Measurements from ENCODE around the gene PCCA. TPM values are rescaled to one million over a fixed set of nuclear protein-coding genes. Genes with fewer than 3 reads are reported as not detected.

Gene PCCA
- total and polyA plus RNA-seq, 2 donors (not counting 1 experiment from before 2014, with no cell fraction given): 4.8 to 17.4 TPM

GRCh38 chr13:100442095-100442832 is 353.4 kb downstream of the PCCA start:
- Histone ChIP-seq H3K4me3 (ENCODE audit: control extremely low read depth in 1 of 5, extremely low read depth in 1 of 5, insufficient read depth in 1 of 5, low read depth in 2 of 5, low read length in 4 of 5) (no peak overlapping the region), H4K20me1 (ENCODE audit: control insufficient read depth, insufficient read depth, low read length, poor library complexity, severe bottlenecking) (no peaks in the 10 kb centered on the region), H3K9me3 (ENCODE audit: control extremely low read depth in 1 of 3, control insufficient read depth in 2 of 3, insufficient read depth in 1 of 3, low read length in 2 of 3) (no peaks in the 10 kb centered on the region), H3K36me3 (replicated peaks in 1 of 2; ENCODE audit: control extremely low read depth in 1 of 2, control insufficient read depth in 1 of 2, extremely low read depth in 1 of 2, insufficient read depth in 2 of 2, low read length in 1 of 2) (no peaks in the 10 kb centered on the region), H3K27me3 (replicated peaks in 1 of 4; ENCODE audit: control extremely low read depth in 1 of 4, control insufficient read depth in 3 of 4, insufficient read depth in 4 of 4, low read length in 3 of 4) (no peaks in the 10 kb centered on the region), H3K4me2 (replicated peaks; ENCODE audit: low read depth, low read length, poor library complexity, severe bottlenecking) (no peak overlapping the region), H2AFZ (ENCODE audit: insufficient read depth, low read depth, low read length, poor library complexity, severe bottlenecking) (no peak overlapping the region), H3K4me1 (ENCODE audit: control insufficient read depth in 2 of 2, insufficient read depth in 2 of 2, low read length in 2 of 2) (no peaks in the 10 kb centered on the region), H3K27ac (ENCODE audit: low read length in 2 of 2) (no peak overlapping the region), H3K9ac (ENCODE audit: low read length) (no peak overlapping the region), H3K79me2 (ENCODE audit: control insufficient read depth, insufficient read depth, low read length) (no peaks in the 10 kb centered on the region)
- TF ChIP-seq CTCF (IDR thresholded peaks at IDR 0.05) (no peak), EZH2 (IDR thresholded peaks at IDR 0.05; ENCODE audit: borderline replicate concordance, insufficient read depth, low read depth, low read length, poor library complexity, severe bottlenecking) (no peak)
- Mint-ChIP-seq H3K4me3 (no peak overlapping the region), H3K27ac (no peak overlapping the region), H3K27me3 (no peaks in the 10 kb centered on the region), H3K9me3 (ENCODE audit: insufficient read depth) (no peaks in the 10 kb centered on the region), H3K4me1 (no peaks in the 10 kb centered on the region)
- no peak for ATAC-seq (ENCODE audit: low read depth)
- intact Hi-C loops (cut with micrococcal nuclease): no loop called here
- CTCF ChIA-PET: interaction anchor here (0.7 kb wide), 1 partner anchor 94 kb away, joined by 3 read pairs; no protein-coding TSS in a partner anchor
- 89% methylated on average over 6 of the region's 9 CpGs for WGBS (ENCODE audit: insufficient coverage)
- POLR2A ChIA-PET: no interaction called here
- DNase-seq: no peak

- no peaks in the 10 kb centered on the region for H3K27me3 ChIP-seq (replicated peaks in 1 of 4; ENCODE audit: control extremely low read depth in 1 of 4, control insufficient read depth in 3 of 4, insufficient read depth in 4 of 4, low read length in 3 of 4)
- H3K9me3 Mint-ChIP-seq (ENCODE audit: insufficient read depth): no peaks in the 10 kb centered on the region
- no peaks in the 10 kb centered on the region for H3K27me3 Mint-ChIP-seq
- intact Hi-C loops (cut with micrococcal nuclease): no loop called here
- H2AFZ ChIP-seq (ENCODE audit: insufficient read depth, low read depth, low read length, poor library complexity, severe bottlenecking): no peak overlapping the region
- TF ChIP-seq CTCF (IDR thresholded peaks at IDR 0.05): no peak
- no peak overlapping the region for H3K4me3 Mint-ChIP-seq
- no peak overlapping the region for H3K4me3 ChIP-seq (ENCODE audit: control extremely low read depth in 1 of 5, extremely low read depth in 1 of 5, insufficient read depth in 1 of 5, low read depth in 2 of 5, low read length in 4 of 5)
- no peak overlapping the region for H3K9ac ChIP-seq (ENCODE audit: low read length)
- DNase-seq (no peak), ATAC-seq (ENCODE audit: low read depth) (no peak)
- H3K9me3 ChIP-seq (ENCODE audit: control extremely low read depth in 1 of 3, control insufficient read depth in 2 of 3, insufficient read depth in 1 of 3, low read length in 2 of 3): no peaks in the 10 kb centered on the region
- no peaks in the 10 kb centered on the region for H3K4me1 ChIP-seq (ENCODE audit: control insufficient read depth in 2 of 2, insufficient read depth in 2 of 2, low read length in 2 of 2)
- no peaks in the 10 kb centered on the region for H3K36me3 ChIP-seq (replicated peaks in 1 of 2; ENCODE audit: control extremely low read depth in 1 of 2, control insufficient read depth in 1 of 2, extremely low read depth in 1 of 2, insufficient read depth in 2 of 2, low read length in 1 of 2)
- WGBS (ENCODE audit: insufficient coverage): 100% methylated on average over 3 of the region's 7 CpGs
- no peak overlapping the region for H3K4me2 ChIP-seq (replicated peaks; ENCODE audit: low read depth, low read length, poor library complexity, severe bottlenecking)
- H3K79me2 ChIP-seq (ENCODE audit: control insufficient read depth, insufficient read depth, low read length): no peaks in the 10 kb centered on the region
- H3K4me1 Mint-ChIP-seq: no peaks in the 10 kb centered on the region
- ChIA-PET POLR2A (no interaction called here), CTCF (interaction anchor here (0.7 kb wide), 1 partner anchor 11 kb away, joined by 3 read pairs; no protein-coding TSS in a partner anchor)
- H3K27ac Mint-ChIP-seq: no peak overlapping the region
- no peaks in the 10 kb centered on the region for H4K20me1 ChIP-seq (ENCODE audit: control insufficient read depth, insufficient read depth, low read length, poor library complexity, severe bottlenecking)
- H3K27ac ChIP-seq (ENCODE audit: low read length in 2 of 2): no peak overlapping the region
These were observed 354.5 kb downstream of the PCCA start for GRCh38 chr13:100443278-100443997.
